CD4-positive, alpha-beta T cell treated with Interleukin-21 for 1 hour (primary cell): Measurements from ENCODE around the gene B4GALNT2.
A peak's percentile ranks its signal among the peaks of the same experiment; 100 is the strongest.
"Not testable (repeated sequence)": the region's sequence is repeated elsewhere in the genome, so short reads cannot be mapped to it uniquely, and the experiment has no call there.

ENCODE experiments used
- DNase-seq: peaks from one replicate; pipeline ENCODE4 v3.0.0-alpha.2; 2020

B4GALNT2 gene

DNA sequence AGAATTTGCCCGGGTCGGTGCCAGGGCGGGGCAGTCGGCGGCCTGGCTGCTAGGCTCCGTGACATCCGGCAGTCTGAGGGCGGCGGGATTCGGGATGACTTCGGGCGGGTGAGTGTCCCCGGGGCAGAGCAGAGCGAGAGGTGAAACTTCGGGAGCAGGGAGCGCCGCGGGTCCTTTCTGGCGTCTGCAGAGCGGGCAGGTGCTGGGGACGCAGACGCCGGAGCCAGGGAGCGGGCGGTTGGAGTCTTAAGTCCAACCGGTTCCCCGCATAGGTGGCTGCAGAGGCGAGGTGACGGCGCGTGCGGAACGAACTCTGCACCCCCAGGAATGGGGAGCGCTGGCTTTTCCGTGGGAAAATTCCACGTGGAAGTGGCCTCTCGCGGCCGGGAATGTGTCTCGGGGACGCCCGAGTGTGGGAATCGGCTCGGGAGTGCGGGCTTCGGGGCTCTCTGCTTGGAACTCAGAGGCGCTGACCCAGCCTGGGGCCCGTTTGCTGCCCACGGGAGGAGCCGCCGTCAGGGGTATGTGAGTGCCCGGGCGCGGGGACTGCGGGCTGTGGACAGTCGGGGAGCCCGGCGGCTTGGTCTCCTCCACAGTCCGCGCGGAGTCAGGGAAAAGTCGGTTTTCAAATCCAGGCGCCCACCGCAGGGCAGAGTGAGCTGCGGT, at the start of gene B4GALNT2:
Gene B4GALNT2 (plus strand): TSS at position 71 of the 666 bp plus-strand sequence. CDS start 24 bp downstream, at position 95.
- DNase-seq: peak; percentile 4

GRCh38 chr17:49085046-49085445, 47.5 kb upstream of the B4GALNT2 start:
- DNase-seq: not testable (repeated sequence)

- no peak for DNase-seq
Observed at GRCh38 chr17:49085565-49086315, 46.8 kb upstream of the B4GALNT2 start.

- DNase-seq: no peak
Observed at GRCh38 chr17:49086316-49086605, 46.3 kb upstream of the B4GALNT2 start.

- no peak for DNase-seq
Observed at GRCh38 chr17:49086649-49087048, 45.9 kb upstream of the B4GALNT2 start.

DNA sequence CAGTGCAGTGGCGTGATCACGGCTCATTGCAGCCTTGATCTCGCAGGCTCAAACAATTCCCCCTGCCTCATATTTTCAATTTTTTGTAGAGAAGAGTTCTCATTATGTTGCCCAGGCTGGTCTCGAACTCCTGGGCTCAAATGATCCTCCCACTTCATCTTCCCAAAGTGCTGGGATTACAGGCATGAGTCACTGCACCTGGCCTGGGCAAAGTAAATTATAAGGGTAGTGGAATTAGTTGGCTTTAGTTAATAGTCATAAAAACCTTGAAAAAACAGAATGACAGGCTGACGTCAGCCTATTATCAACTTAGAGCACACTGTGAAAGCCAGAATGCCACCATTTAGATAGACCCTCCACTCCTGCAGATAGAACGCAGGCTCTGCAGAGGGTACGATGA, 43.5 kb upstream of the B4GALNT2 start:
- DNase-seq: no peak

GRCh38 chr17:49090878-49091594, 41.5 kb upstream of the B4GALNT2 start:
- no peak for DNase-seq

GRCh38 chr17:49093131-49093530, 39.4 kb upstream of the B4GALNT2 start:
- DNase-seq: no peak

GRCh38 chr17:49100601-49101000, 32.0 kb upstream of the B4GALNT2 start:
- DNase-seq: no peak

GRCh38 chr17:49101054-49101534, 31.5 kb upstream of the B4GALNT2 start:
- no peak for DNase-seq

GRCh38 chr17:49103360-49103759, 29.2 kb upstream of the B4GALNT2 start:
- not testable (repeated sequence) for DNase-seq

- no peak for DNase-seq
Observed at GRCh38 chr17:49104511-49105074, 28.0 kb upstream of the B4GALNT2 start.

DNA sequence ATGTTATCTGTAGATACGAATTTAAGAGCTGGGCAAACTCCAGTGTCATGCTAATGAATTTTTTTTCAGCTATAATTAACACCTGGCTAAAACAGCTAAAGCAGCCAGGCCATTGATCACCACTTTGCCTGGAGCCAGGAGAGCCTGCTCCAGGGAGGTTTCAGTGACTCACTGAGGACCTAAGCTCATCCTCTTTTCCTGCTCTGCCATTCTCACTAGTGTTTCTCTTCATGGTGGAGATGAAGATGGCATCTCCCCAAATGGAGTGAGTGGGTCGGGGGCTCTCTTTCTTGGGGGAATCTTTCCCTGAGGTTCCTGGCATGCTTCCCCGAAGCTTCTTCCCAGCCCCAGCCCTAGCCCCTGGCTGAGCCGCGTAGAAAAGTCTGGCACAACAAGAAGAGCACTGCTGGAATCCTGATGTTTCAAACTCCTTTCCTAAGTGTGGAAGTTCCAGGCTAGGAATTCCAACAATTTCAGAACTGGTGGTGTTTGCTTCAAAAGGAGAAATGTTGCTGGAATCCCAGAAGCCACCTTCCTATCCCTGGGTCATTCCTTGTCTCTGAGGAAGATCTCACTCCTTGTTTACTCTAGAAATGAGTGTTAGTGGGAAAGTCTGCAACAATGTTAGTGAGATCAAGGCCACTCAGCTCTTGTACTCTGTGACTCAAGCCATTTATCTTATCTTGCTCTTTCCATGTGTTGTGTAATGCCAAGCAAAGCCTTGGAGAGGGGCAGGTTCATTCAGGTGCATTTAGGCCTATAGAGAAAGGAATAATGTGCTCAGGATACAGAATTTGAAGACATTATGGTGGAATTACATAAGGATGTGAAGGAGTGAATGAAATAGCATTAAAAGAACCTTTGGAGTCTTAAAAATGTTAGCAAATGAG, 26.0 kb upstream of the B4GALNT2 start:
- DNase-seq: no peak

DNA sequence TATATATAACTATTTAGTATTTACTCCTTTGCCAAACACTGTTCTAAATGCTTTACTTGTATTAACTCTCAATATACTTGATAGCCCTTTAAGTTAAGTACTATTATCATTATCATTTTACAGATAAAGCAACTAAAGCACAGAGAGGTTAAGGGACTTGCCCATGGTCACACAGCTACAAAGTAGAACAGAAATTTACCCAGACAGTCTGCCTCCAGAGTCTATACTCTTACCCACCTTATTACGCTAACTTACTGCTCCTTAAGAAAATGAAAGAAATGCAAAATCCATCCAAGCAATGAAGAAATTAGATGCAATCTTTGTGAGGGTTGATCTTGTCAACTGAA, 25.4 kb upstream of the B4GALNT2 start:
- DNase-seq: no peak

DNA sequence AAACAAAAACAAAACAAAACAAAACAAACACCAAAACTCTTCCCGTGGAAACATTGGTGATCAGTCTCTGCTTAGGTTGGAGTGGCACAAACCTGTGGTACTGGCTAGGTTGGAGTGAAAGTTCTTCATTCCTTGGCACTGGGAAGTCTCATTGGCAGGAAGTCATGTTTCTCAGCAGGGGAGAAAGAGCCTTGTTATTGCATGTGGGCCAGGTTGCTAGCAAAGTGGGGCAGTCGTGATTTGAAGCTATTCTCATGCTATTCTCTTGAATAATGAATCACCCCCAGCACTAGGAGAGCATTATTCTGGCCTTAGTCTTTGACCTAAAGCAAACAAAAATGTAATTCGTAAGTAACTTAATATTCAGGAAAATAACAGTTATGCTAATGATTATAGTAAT, 24.3 kb upstream of the B4GALNT2 start:
- DNase-seq: no peak

DNA sequence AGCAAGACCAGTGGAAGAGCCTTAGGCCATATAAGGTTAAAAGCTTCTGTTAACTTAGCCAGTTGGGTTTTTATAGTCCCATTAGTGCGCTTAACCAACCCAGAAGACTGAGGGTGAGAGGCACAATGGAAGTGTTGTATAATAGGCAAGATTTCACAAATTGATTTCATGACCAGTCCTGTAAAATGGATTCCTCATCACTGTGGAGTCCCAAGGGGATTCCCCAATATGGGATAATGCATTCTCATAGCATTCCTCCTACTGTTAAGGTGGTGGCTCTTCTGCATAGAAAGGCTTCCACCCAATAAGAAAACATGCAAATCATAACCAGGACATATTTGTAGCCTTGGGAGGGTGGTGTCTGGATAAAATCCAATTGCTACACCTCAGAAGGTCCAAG, 22.1 kb upstream of the B4GALNT2 start:
- DNase-seq: no peak

DNA sequence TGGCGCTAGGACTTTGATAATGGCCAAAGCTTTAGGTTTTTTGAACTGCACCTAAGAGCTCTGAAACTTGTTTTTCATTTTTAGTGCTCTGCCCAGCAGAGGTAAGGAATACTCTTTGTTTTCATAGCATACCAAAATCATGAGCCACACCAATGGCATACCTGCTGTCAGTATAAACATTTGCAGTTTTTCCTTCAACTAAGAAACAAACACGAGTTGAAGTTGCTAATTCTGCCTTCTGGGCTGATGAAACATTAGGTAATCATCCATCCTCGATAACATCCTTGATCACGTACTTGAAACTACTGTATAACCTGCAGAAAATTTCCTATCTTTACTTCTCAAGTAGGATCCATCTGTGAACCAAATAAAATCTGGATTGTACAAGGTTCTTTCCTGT, 20.6 kb upstream of the B4GALNT2 start:
- DNase-seq: no peak

DNA sequence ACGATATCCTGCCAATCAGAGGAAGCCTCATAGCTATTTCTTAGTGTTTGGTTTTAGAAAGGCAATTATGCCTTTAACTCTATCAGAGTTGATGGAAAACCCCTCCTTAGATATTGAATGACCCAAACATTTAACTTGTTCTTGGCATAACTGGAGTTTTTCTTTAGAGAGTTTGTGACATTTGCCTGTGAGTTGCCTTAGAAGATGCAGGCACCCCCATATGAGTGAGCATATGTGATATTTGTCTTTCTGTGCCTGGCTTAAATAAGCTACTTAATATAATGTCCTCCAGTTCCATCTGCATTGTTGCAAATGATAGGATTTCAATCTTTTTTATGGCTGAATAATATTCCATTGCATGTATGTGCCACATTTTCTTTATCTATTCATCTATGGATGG, 19.6 kb upstream of the B4GALNT2 start:
- no peak for DNase-seq

DNA sequence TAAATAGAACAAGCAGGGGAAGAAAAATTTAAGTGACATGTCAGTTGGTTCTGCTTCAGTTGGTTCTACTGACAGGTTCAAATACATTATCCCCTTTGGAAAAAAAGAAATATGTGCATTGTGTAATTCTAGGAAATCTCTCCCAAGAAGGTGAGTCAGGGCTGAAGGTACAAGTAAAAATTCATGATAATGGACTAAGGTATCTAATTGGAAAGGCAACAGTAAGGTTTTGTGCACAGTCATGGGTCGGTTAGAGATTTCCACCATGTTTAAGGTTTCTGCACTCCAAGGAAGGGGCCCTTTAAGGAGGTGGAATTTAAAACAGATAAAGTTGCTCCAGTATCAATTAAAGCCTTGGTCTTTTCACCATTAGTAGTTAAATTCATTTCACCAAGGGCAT, 17.9 kb upstream of the B4GALNT2 start:
- no peak for DNase-seq

GRCh38 chr17:49117587-49118230, 14.9 kb upstream of the B4GALNT2 start:
- DNase-seq: no peak

- no peak for DNase-seq
Observed at GRCh38 chr17:49120166-49120565, 12.4 kb upstream of the B4GALNT2 start.

GRCh38 chr17:49121696-49122292, 10.8 kb upstream of the B4GALNT2 start:
- no peak for DNase-seq
